ENCODE measurements around the gene NEGR1. TPM values are rescaled to one million over a fixed set of nuclear protein-coding genes. Genes with fewer than 3 reads are reported as not detected.

Gene NEGR1
- total and polyA plus RNA-seq, 4 donors, result 0.08 to 0.14 (median 0.12) TPM; not detected in 1

GRCh38 chr1:71522721-71523120 lies 759.6 kb downstream of the NEGR1 start:
- no peak for TF ChIP-seq REST (IDR thresholded peaks at IDR 0.05)
- TF ChIP-seq YY1 (IDR thresholded peaks at IDR 0.05), result no peak
- no peak for TF ChIP-seq MAX (IDR thresholded peaks at IDR 0.05)
- no peak for TF ChIP-seq RAD21 (IDR thresholded peaks at IDR 0.05)
- TF ChIP-seq CTCF (IDR thresholded peaks at IDR 0.05; ENCODE audit: low read depth, low read length, missing input control), result no peak
- no peak for TF ChIP-seq ATF3 (IDR thresholded peaks at IDR 0.05)
- TF ChIP-seq RXRA (IDR thresholded peaks at IDR 0.05), result no peak
- TF ChIP-seq FOXA2 (IDR thresholded peaks at IDR 0.05), result no peak
- TF ChIP-seq SP1 (IDR thresholded peaks at IDR 0.05), result no peak
- no peak for TF ChIP-seq HNF4G (IDR thresholded peaks at IDR 0.05)
- no peak for TF ChIP-seq NR2F2 (IDR thresholded peaks at IDR 0.05)
- TF ChIP-seq ZBTB33 (IDR thresholded peaks at IDR 0.05), result no peak
- TF ChIP-seq FOXA1 (IDR thresholded peaks at IDR 0.05), result no peak
- TF ChIP-seq GABPA (IDR thresholded peaks at IDR 0.05 in 1 of 2, conservative IDR thresholded peaks at IDR 0.05 in 1 of 2), result no peak
- TF ChIP-seq EGR1 (IDR thresholded peaks at IDR 0.05; ENCODE audit: low read depth in 2 of 2), result no peak
- TF ChIP-seq TAF1 (conservative IDR thresholded peaks at IDR 0.05), result no peak
- Histone ChIP-seq H3K4me1 (ENCODE audit: control insufficient read depth in 4 of 4, insufficient read depth in 4 of 4, low read length in 3 of 4) (no peaks in the 10 kb centered on the region), H3K9ac (ENCODE audit: low read depth in 1 of 2, low read length in 2 of 2) (no peak overlapping the region), H3K36me3 (ENCODE audit: control insufficient read depth in 4 of 4, insufficient read depth in 3 of 4, low read depth in 1 of 4, low read length in 3 of 4) (no peaks in the 10 kb centered on the region), H3K4me3 (ENCODE audit: low read depth in 1 of 3, low read length in 3 of 3) (no peak overlapping the region), H3K27me3 (ENCODE audit: control insufficient read depth in 4 of 4, insufficient read depth in 4 of 4, low read length in 3 of 4) (no peaks in the 10 kb centered on the region), H3K9me3 (ENCODE audit: control insufficient read depth in 4 of 4, low read length in 3 of 4) (no peaks in the 10 kb centered on the region), H3K27ac (ENCODE audit: low read depth in 1 of 2, low read length in 2 of 2) (no peak overlapping the region)
- WGBS, result 67% methylated on average over 3 of the region's 3 CpGs
- no peak for DNase-seq (ENCODE audit: low spot score)
